GM12878 (cell line): ENCODE data around the gene EHD2. TPM values are rescaled to one million over a fixed set of nuclear protein-coding genes. Genes with fewer than 3 reads are reported as not detected.

Experiments used
- ATAC-seq: fragments of 200-7000 bp; cut with Tn5 transposase; 3 replicates; pipeline ENCODE4 v1.9.1; 2020; ENCODE audit warnings: mild to moderate bottlenecking, moderate library complexity
- BruUV-seq: library from RNA; stranded (reverse); fragments of 400-500 nt; replicated peaks from 2 replicates; lab custom pipeline; 2021; lab: Mats Ljungman, UMichigan
- CTCF ChIA-PET: fragments of 300-600 bp; sonication (Branson Sonifier 250); formaldehyde crosslinking; extraction: SDS; loops from one replicate; lab custom pipeline; 2021; ENCODE audit warnings: inconsistent platforms; lab: Yijun Ruan, JAX
- POLR2A ChIA-PET: fragments of 350-600 bp; formaldehyde crosslinking; extraction: SDS; loops from one replicate; lab custom pipeline; 2021; ENCODE audit warnings: inconsistent platforms; lab: Charles Lee
- RAD21 ChIA-PET: fragments of 300-600 bp; sonication (Branson Sonifier 250); formaldehyde crosslinking; loops from one replicate; lab custom pipeline; 2023; ENCODE audit warnings: antibody characterized with exemption; ENCODE audit not compliant: unreplicated experiment; lab: Charles Lee
- SMC1A ChIA-PET: fragments of 300-600 bp; sonication (Branson Sonifier 250); formaldehyde crosslinking; loops from one replicate; lab custom pipeline; 2023; ENCODE audit not compliant: unreplicated experiment, uncharacterized antibody; lab: Charles Lee
- DNase-seq: peaks from one replicate; pipeline ENCODE4 v3.0.0-alpha.2; 2011; ENCODE audit warnings: low read depth, low spot score
- FAIRE-seq: peaks from 3 replicates; lab custom pipeline; 2011; peaks lifted over from hg19 to GRCh38; lab: Jason Lieb, UNC
- H2AFZ ChIP-seq: 2 replicates; pipeline ENCODE4 v1.6.0; 2011; ENCODE audit warnings: low read depth, low read length, control low read depth; ENCODE audit not compliant: control insufficient read depth
- H3K27ac ChIP-seq: 2 replicates; pipeline ENCODE4 v1.5.1; 2011; ENCODE audit warnings: control low read depth; ENCODE audit not compliant: control insufficient read depth, insufficient read depth
- H3K27me3 ChIP-seq, 2 experiments: replicated peaks in 1 of 2; 2 replicates each; pipeline versions ENCODE4 v1.6.0 to v1.6.1; 2011; ENCODE audit warnings: low read length in 1 of 2; ENCODE audit not compliant: control insufficient read depth in 2 of 2, insufficient read depth in 2 of 2
- H3K36me3 ChIP-seq, 2 experiments: 2 replicates each; pipeline ENCODE4 v1.5.1; 2011; ENCODE audit warnings: low read length in 1 of 2; ENCODE audit not compliant: control insufficient read depth in 2 of 2, insufficient read depth in 2 of 2
- H3K4me1 ChIP-seq: 2 replicates; pipeline ENCODE4 v1.6.1; 2011; ENCODE audit warnings: mild to moderate bottlenecking, low read length, moderate library complexity, mixed read lengths; ENCODE audit not compliant: control insufficient read depth, insufficient read depth
- H3K4me2 ChIP-seq: 2 replicates; pipeline ENCODE4 v1.6.0; 2011; ENCODE audit warnings: control low read depth; ENCODE audit not compliant: control insufficient read depth, insufficient read depth
- H3K4me3 ChIP-seq: fragments of 200-600 bp; sonication (generic); 2 replicates; pipeline ENCODE4 v1.5.1; 2016
- H3K79me2 ChIP-seq: 2 replicates; pipeline ENCODE4 v1.6.0; 2011; ENCODE audit warnings: low read length; ENCODE audit not compliant: control insufficient read depth, insufficient read depth
- H3K9ac ChIP-seq: 2 replicates; pipeline ENCODE4 v1.8.0; 2011; ENCODE audit warnings: low read length, control low read depth, mixed read lengths; ENCODE audit not compliant: control insufficient read depth, insufficient read depth
- H3K9me3 ChIP-seq: replicated peaks from 3 replicates; pipeline ENCODE4 v1.5.1; 2011; ENCODE audit warnings: mild to moderate bottlenecking, low read length; ENCODE audit not compliant: control insufficient read depth, insufficient read depth
- H4K20me1 ChIP-seq: 2 replicates; pipeline ENCODE4 v1.6.0; 2011; ENCODE audit not compliant: control insufficient read depth, insufficient read depth
- ESRRA ChIP-seq: IDR thresholded peaks from 2 replicates; pipeline ENCODE4 v1.6.1; 2012; ENCODE audit warnings: mild to moderate bottlenecking, low read length, improper control_type of control experiment
- PKNOX1 ChIP-seq: fragments of 450-650 bp; IDR thresholded peaks from 2 replicates; pipeline ENCODE4 v1.6.1; 2016; ENCODE audit warnings: mild to moderate bottlenecking
- POLR2AphosphoS2 ChIP-seq: IDR thresholded peaks from 2 replicates; pipeline ENCODE4 v1.6.1; 2011; ENCODE audit warnings: low read depth, mild to moderate bottlenecking, low read length, improper control_type of control experiment, moderate library complexity
- SIX5 ChIP-seq: IDR thresholded peaks from 2 replicates; pipeline ENCODE4 v1.6.1; 2011; ENCODE audit warnings: mild to moderate bottlenecking, low read depth, low read length, moderate library complexity; ENCODE audit not compliant: severe bottlenecking
- ZBTB40 ChIP-seq: fragments of 450-650 bp; IDR thresholded peaks from 2 replicates; pipeline ENCODE4 v1.6.1; 2016; ENCODE audit warnings: mild to moderate bottlenecking, moderate library complexity, borderline replicate concordance
- WGBS: methylation state at CpG from one replicate; pipeline ENCODE4 v1.1.6; 2016; ENCODE audit warnings: low lambda C conversion rate; ENCODE audit not compliant: insufficient replicate concordance, insufficient coverage; ENCODE audit errors: missing lambda C conversion rate; 5-methylcytosine and 5-hydroxymethylcytosine counted together
- in situ Hi-C: fragments of 300-500 bp; cut with MboI; formaldehyde crosslinking; loops from 9 replicates; pipeline ENCODE4 v1.14.3; 2018; ENCODE audit warnings: mixed read lengths
- intact Hi-C: fragments of 100-400 bp; cut with micrococcal nuclease; formaldehyde crosslinking; loops from one replicate; pipeline ENCODE4 v1.14.2; 2022; ENCODE audit not compliant: unreplicated experiment
- polyA plus RNA-seq, 11 experiments: library from polyadenylated mRNA; depleted of rRNA in 4 of 11; unstranded in 6 of 11; stranded (reverse) in 5 of 11; fragments of >200 nt; fragmentation: Nextera tagmentation in 4 of 11; fragmentation: Illumina TruSeq in 1 of 11; extraction: Ambion mirVana in 4 of 11; extraction: Trizol in 1 of 11; gene quantifications; 1 replicate in 1 of 11; 2 replicates in 10 of 11; pipeline versions ENCODE4 v1.2.1 to v1.2.3, GENCODE V29; 2011 to 2016; ENCODE audit warnings: inconsistent platforms in 2 of 11, missing spikeins in 2 of 11, low read depth in 1 of 11
- total RNA-seq, 4 experiments: library from RNA; depleted of rRNA in 3 of 4; stranded (reverse); fragments of >200 nt in 3 of 4; fragmentation: Illumina TruSeq in 1 of 4; extraction: Trizol in 1 of 4; gene quantifications; 2 replicates each; pipeline versions ENCODE4 v1.2.1 to v1.2.3, GENCODE V29; 2013 to 2021
- TF ChIP-seq, protein P1 (sequence below): fragments of 450-650 bp; conservative IDR thresholded peaks from 2 replicates; pipeline ENCODE4 v1.6.1; 2017; ENCODE audit warnings: mild to moderate bottlenecking, moderate library complexity

Gene EHD2
- total and polyA plus RNA-seq, 10 of the 15 experiments (the other 5 are each of a cell fraction or from before 2014, with no cell fraction given): 0.12 to 0.24 (median 0.23) TPM; not detected in 7

GRCh38 chr19:47682939-47683338 lies 30.3 kb upstream of the EHD2 start (continued):
- TF ChIP-seq, protein P1, sequence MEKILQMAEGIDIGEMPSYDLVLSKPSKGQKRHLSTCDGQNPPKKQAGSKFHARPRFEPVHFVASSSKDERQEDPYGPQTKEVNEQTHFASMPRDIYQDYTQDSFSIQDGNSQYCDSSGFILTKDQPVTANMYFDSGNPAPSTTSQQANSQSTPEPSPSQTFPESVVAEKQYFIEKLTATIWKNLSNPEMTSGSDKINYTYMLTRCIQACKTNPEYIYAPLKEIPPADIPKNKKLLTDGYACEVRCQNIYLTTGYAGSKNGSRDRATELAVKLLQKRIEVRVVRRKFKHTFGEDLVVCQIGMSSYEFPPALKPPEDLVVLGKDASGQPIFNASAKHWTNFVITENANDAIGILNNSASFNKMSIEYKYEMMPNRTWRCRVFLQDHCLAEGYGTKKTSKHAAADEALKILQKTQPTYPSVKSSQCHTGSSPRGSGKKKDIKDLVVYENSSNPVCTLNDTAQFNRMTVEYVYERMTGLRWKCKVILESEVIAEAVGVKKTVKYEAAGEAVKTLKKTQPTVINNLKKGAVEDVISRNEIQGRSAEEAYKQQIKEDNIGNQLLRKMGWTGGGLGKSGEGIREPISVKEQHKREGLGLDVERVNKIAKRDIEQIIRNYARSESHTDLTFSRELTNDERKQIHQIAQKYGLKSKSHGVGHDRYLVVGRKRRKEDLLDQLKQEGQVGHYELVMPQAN: no peak
- no peak for TF ChIP-seq POLR2AphosphoS2
- no peak for TF ChIP-seq SIX5
- no peak for TF ChIP-seq PKNOX1

- ChIA-PET POLR2A (no interaction called here), CTCF (interaction anchor here (0.7 to 1.4 kb wide), 4 partner anchors 19 to 251 kb away, joined by 3 to 5 read pairs (median 3); no protein-coding TSS in a partner anchor), RAD21 (interaction anchor here (0.7 kb wide), 1 partner anchor 151 kb away, joined by 4 read pairs; no protein-coding TSS in a partner anchor), SMC1A (interaction anchor here (0.8 to 1.0 kb wide), 2 partner anchors 252 to 253 kb away, joined by 4 to 5 read pairs; no protein-coding TSS in a partner anchor)
- no peaks in the 10 kb centered on the region for H3K79me2 ChIP-seq
- intact Hi-C loops (no loop called here), in situ Hi-C loops (no loop called here)
- no peak overlapping the region for H3K4me2 ChIP-seq
- no peak for FAIRE-seq
- H4K20me1 ChIP-seq: no peaks in the 10 kb centered on the region
- DNase-seq: no peak
- no peaks in the 10 kb centered on the region for H3K4me1 ChIP-seq
- no TSS peak for BruUV-seq
- no peak overlapping the region for H3K4me3 ChIP-seq
- TF ChIP-seq ZBTB40: peak; percentile 76
- TF ChIP-seq ESRRA: no peak
- H3K9ac ChIP-seq: no peak overlapping the region
- no peak overlapping the region for H3K27ac ChIP-seq
- no peak overlapping the region for H2AFZ ChIP-seq
- ATAC-seq: no peak
- peaks cover 0 to 3% of the 10 kb centered on the region in 2 experiments; a peak in 1 of 4 replicates for H3K36me3 ChIP-seq
- no peaks in the 10 kb centered on the region for H3K27me3 ChIP-seq
- H3K9me3 ChIP-seq: no peaks in the 10 kb centered on the region
- WGBS: 82% methylated on average over 7 of the region's 7 CpGs
Observed at GRCh38 chr19:47686679-47687450, 26.4 kb upstream of the EHD2 start.
